ENCODE measurements around the gene NSF.
"Not testable (repeated sequence)": the region's sequence is repeated elsewhere in the genome, so short reads cannot be mapped to it uniquely, and the experiment has no call there.

The NSF gene

DNA sequence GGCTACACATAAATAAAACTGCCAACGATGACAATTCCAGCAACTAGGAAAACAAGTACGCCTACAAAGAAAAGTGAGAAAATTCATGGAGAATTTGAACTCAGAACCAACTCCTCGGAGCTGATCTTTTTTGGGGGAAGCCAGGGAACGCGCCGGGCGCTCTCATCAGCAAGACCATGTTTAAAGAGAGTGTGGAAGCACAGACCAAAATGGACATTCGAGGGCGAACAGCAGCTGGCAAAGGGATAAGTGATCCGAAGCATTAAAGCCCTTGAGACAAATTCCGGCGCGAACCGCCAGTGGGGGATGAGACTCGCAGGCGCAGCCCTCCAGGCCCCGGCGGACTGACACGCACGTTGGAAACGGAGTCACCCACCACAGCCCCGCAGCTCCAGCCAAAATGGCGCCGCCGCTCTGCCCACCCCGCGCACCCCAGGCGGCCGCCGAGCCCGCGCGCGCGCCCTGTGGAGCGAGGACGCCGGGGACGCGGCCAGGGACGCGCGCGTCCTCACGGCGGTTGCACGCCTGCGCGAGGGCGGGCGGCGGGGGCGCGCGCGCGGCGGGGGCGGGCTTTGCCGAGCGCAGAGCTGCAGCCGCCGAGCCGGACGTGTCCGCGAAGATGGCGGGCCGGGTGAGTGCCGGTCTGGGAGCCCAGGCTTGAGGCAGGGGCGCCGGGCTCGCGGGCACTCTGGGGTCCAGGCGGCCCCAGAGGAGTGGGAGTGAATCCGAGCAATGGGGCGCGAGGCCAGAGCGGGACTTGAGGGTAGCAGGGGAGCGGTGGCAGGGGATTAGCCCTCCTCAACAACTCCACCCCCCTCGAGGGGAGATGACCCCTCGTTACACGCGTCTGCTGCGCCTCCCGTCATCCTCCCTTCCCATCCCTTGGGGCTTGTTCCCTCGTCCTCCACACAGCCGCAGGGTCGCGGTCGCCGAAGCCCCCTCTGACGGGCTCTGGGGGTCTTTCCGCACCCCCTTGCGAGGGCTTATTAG lies at the start of gene NSF:
Gene NSF (plus strand): TSS at position 513 of the 990 bp plus-strand sequence. CDS start 107 bp downstream, at position 620.
- not testable (repeated sequence) for FAIRE-seq

- FAIRE-seq = not testable (repeated sequence)
Measured at GRCh38 chr17:46548607-46549006, 41.9 kb upstream of the NSF start.

GRCh38 chr17:46559155-46559554 lies 31.3 kb upstream of the NSF start:
- FAIRE-seq = not testable (repeated sequence)

- not testable (repeated sequence) for FAIRE-seq
Measured at GRCh38 chr17:46560048-46560447, 30.4 kb upstream of the NSF start.

- not testable (repeated sequence) for FAIRE-seq
Measured at GRCh38 chr17:46566284-46566683, 24.2 kb upstream of the NSF start.

- not testable (repeated sequence) for FAIRE-seq
Measured at GRCh38 chr17:46566980-46567379, 23.5 kb upstream of the NSF start.

DNA sequence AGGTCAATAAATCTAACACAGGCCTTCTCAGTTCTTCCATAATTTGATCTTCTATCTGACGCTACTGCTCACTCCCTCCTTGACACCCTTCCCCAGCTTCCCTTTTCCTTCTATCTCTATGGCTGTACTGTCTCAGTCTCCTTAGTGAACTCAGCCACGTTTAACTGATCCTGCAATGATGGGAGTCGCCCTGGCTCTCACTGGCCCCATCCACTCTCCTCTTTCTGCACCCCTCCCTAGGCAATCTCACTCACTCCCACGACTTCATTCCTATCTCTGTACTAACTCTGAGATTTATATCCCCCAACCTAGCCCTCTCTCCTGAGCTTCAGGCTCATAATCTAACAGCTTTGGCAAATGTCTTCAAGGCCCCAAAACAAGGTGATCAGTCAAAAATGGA lies 18.7 kb upstream of the NSF start:
- not testable (repeated sequence) for FAIRE-seq

DNA sequence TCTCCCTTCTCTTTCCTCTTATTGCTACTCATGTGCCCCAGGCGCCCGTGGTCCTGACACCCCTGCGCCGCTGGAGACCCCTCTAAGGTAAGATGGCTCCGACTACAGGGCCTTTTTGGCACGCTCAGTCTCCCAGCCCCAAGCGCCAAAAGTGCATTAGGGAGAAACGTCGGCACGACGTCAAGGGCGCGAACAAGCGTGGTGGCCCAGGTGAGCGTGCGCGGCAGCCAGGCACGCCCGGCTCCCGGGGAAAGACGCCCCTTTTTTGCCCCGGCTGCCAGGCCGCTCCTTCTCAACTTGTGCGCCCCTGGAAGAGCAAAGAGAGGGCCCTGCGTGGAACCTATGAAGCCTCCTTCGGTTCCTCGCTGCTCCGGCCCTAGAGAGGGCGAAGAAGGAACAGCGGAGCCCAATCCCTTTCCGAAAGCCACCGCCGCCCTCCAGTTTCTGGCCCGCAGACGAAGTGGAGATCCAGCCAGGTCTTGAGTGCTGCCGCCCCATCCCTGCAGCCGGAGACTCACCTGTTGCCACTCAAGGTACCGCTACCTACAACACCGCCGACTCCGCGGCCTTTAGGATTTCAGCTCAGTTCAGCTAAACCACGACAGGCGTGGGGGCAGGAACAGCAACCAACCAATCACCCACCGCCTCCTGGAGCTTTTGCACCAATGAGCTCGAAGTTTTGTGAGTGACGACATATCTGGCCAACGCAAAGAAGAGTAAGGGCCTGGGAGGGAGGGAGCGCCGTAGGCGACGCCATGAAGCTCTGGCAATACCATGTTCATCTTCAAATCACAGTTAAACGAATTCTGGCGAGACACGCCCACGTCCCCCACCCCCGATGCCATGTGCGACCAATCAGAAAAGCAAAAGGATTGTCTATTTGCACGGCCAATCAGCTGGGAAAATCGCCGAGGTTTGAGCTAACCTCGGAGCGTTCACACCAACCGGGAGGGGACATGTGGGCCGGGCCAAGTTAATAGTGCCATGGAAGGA lies 11.1 kb upstream of the NSF start, which contains the start of gene ARL17A:
Gene ARL17A (minus strand): TSS at position 609 of the 993 bp plus-strand sequence. CDS start 3,369 bp downstream, outside the sequence.
- peak; percentile 100 for FAIRE-seq

DNA sequence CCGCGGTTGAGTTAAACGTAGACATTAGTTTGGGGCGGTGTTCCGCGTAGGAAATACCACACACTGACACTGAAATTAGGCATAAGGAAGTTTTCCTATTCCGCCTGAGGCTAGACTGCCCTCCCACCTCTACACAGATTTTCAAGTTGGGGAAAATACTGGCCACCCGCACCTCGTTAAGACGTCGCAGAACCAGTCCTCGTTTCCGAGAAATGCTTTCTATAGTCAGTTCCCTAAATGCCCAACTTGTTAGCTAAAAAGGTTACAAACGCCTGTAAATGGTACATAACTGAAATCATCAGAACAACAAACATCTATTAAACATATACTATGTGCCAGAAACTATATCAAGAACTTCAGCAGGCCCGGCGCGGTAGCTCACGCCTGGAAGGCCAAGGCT lies 10.4 kb upstream of the NSF start:
- not testable (repeated sequence) for FAIRE-seq

DNA sequence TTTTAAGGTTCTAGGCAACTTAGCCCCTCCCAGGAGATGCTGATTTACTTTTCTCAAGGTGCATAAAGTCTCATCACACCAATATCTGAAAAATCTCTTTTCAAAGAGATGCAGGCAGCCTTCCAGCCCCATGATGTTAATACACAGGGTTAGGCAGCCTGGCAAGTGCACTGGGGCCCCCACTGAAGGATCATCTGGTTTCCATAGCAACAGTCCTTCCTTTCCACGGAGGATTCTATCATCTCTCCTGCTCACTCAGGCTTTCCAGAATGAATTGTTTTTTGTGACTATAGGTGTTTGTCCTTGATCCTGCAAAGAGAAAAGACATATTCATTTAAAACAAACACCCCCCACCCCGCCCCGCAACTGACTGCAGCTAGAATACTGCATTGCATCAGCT lies 5.0 kb upstream of the NSF start:
- FAIRE-seq = not testable (repeated sequence)

- FAIRE-seq = not testable (repeated sequence)
Measured at GRCh38 chr17:46591332-46591731, 863 bp downstream of the NSF start.

DNA sequence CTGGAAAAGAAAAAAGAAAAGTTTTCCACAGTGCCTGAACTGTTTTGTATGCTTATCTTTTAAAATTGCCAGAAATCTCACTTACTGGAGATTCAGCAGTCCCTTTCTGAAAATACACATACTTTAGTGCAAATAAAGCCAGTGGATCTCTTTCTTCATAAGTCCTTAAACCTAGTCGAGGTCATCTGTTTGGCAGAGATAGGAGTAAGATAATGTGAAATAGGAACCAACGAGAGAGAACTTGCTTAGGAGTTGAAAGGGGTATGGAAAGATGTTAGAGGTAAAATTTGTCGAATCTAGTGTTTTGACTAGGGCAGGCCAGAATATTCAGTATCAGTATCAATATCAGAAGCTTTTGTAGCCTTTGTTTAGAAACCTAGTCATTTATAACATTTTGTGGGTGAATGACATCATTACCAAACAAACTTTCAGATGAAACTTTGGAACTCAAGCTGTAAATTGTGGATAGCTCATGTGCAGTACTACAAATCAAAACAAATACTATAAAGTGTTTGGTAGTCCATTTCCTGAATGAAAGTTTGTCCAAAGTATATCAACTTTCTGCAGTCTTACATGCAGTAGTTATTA lies 8.0 kb downstream of the NSF start:
- not testable (repeated sequence) for FAIRE-seq

DNA sequence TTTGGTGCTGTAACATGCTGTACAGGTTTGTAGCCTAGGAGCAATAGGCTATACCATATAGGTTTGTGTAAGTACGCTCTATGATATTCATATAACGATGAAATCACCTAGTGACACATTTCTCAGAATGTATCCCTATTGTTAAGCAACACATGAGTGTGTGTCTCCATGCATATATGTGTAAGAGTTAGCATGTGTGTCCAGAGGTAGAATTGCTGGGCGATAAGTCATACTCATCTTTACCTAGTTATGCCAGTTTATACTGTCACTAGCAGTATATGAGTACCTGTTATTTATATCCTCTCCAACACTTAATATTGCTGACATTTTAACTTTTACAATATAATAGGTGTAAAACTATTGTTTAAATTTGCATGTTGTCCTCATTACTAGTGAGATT lies 10.3 kb downstream of the NSF start:
- not testable (repeated sequence) for FAIRE-seq

- FAIRE-seq = not testable (repeated sequence)
Measured at GRCh38 chr17:46603125-46603524, 12.7 kb downstream of the NSF start.

DNA sequence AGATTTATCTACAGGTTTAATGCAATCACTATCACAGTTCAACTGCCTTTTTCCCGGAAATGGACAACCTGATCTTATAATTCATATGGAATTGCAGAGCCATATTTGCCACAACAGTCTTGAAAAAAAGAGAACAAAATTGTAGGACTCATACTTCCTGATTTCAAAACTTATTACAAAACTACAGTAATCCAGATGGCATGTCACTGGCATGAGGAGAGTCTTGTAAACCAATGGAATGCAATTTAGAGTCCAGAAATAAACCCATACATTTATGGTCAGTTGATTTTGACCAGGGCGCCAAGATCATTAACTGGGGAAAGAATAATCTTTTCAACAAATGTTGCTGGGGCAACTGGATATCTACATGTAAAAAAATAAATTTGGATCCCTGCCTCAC lies 20.8 kb downstream of the NSF start:
- not testable (repeated sequence) for FAIRE-seq

- FAIRE-seq = not testable (repeated sequence)
Measured at GRCh38 chr17:46613876-46614275, 23.4 kb downstream of the NSF start.

DNA sequence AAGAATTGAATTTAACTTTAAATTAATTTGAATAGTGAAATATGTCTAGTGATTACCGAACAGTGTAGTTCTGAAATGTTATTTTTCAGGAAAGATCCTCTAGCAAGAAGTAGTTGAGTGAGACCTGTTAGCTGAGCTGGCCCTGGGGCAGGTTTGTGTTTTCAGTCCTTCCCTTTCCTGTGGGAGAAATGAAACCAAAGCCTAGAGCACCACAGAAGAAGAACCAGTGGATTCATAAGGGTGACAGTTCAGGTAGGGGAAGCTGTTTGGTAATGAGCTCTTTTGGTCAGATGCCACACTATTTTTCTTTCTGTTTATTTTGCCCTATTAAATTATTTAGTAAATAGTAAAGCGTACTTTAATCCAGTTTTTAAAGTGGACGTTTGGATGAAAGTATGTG lies 26.7 kb downstream of the NSF start:
- not testable (repeated sequence) for FAIRE-seq

DNA sequence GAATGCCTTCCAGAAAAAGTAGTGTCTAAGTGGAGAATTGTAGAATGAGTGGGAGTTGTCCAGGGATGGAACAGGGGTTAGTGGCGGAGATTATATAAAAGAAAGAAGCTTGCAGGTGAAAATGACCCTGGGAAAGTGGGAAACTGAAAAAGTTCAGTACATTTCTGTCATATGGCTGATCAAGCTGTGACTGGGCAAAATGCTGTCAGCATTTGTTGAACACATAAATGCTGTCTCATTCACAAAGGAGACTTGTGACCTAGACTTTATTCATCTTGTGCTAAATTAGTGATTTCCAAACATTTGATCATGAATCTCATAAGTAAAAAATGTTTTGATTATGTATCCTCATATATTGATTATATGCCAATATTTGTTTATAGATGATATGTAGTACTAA lies 28.5 kb downstream of the NSF start:
- peak; percentile 34 for FAIRE-seq

DNA sequence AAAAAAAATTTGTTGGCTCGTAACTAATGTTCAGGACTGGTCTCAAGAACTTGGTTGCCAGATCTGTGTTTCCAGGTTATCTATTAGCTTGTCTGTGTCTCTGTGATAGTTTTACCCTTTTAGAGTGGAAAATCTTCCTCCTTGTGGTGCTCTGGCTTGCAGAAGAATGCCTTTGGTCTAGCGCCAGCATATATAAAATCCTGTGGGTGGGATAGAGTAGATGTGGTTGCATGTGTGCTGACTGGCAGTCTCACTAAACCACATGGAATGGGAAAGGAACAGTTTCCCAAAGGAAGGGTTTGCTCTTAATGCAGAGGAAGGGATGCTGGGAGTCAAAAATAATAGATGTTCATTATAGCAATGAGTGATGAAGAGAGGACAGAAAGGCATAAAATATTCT lies 33.3 kb downstream of the NSF start:
- FAIRE-seq = not testable (repeated sequence)

DNA sequence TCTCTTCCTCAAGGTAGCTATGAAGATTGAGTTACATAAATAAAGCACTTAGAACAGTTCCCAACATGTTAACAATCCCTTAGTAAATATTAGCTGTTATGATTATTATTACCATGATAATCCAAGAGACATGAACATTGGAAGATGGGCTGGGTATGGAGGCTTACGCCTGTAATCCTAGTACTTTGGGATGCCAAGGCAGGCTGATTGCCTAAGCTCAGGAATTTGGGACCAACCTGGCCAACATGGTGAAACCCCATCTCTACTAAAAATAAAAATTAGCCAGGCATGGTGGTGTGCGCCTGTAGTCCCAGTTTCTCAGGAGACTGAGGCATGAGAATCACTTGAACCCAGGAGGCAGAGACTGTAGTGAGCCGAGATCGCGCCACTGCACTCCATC lies 34.3 kb downstream of the NSF start:
- not testable (repeated sequence) for FAIRE-seq

GRCh38 chr17:46627452-46627851 lies 37.0 kb downstream of the NSF start:
- FAIRE-seq = not testable (repeated sequence)

- FAIRE-seq = not testable (repeated sequence)
Measured at GRCh38 chr17:46628753-46629436, 38.4 kb downstream of the NSF start.

Data from G401.6 (cell line).